Mesothelial cell of epicardium (in vitro differentiated cells): Measurements from ENCODE around the gene GPR4. TPM values are rescaled to one million over a fixed set of nuclear protein-coding genes. Genes with fewer than 3 reads are reported as not detected.
A peak's percentile ranks its signal among the peaks of the same experiment; 100 is the strongest.

Experiments used
- DNase-seq, 2 experiments: peaks; one replicate each; pipeline ENCODE4 v3.0.0; 2021; ENCODE audit warnings: low spot score in 2 of 2; ENCODE audit not compliant: unreplicated experiment in 2 of 2
- H3K27ac Mint-ChIP-seq: 2 replicates; pipeline ENCODE4 v1.8.0; 2021; ENCODE audit warnings: mixed read lengths
- H3K27me3 Mint-ChIP-seq: 2 replicates; pipeline ENCODE4 v1.8.0; 2021; ENCODE audit warnings: low read depth, mixed read lengths
- H3K36me3 Mint-ChIP-seq: 2 replicates; pipeline ENCODE4 v1.8.0; 2021; ENCODE audit warnings: mixed read lengths
- H3K4me1 Mint-ChIP-seq: 2 replicates; pipeline ENCODE4 v1.8.0; 2021; ENCODE audit warnings: mixed read lengths
- H3K4me3 Mint-ChIP-seq: 2 replicates; pipeline ENCODE4 v1.8.0; 2021; ENCODE audit warnings: mild to moderate bottlenecking, moderate library complexity, mixed read lengths
- H3K9me3 Mint-ChIP-seq: 2 replicates; pipeline ENCODE4 v1.8.0; 2021; ENCODE audit warnings: mixed read lengths
- CTCF ChIP-seq: fragments of 200-600 bp; sonication (generic); IDR thresholded peaks from one replicate; pipeline ENCODE4 v1.5.0; 2021; ENCODE audit warnings: antibody characterized with exemption; ENCODE audit not compliant: unreplicated experiment
- microRNA-seq: library from miRNA; unstranded; fragments of <30 nt; microRNA quantifications from one replicate; pipeline ENCODE4 v1.2.0, GENCODE V29; 2021; ENCODE audit warnings: inconsistent platforms, mixed read lengths
- total RNA-seq: library from RNA; stranded (reverse); gene quantifications from 3 replicates; pipeline ENCODE4 v1.2.1, GENCODE V29; 2021

GPR4 gene
- total RNA-seq, 1 donor from 2014 or later: not detected

- no peaks in the 10 kb centered on the region for H3K4me1 Mint-ChIP-seq
- no peak overlapping the region for H3K4me3 Mint-ChIP-seq
- H3K27ac Mint-ChIP-seq: no peak overlapping the region
- H3K36me3 Mint-ChIP-seq: no peaks in the 10 kb centered on the region
- no peak for TF ChIP-seq CTCF
- H3K9me3 Mint-ChIP-seq: no peaks in the 10 kb centered on the region
- DNase-seq: no peak
- H3K27me3 Mint-ChIP-seq: no peaks in the 10 kb centered on the region
Observed at GRCh38 chr19:45542234-45542668, 59.8 kb downstream of the GPR4 start.

Small RNAs within 50 kb of the gene (microRNA-seq; reads per million reads assigned to microRNA genes)
- gene MIR330: 394 reads per million, percentile 72 among the genes with 10 or more reads in this experiment

Other genes starting within 250 kb of the GPR4 start
- 62.7 to 64.4 TPM (median 64.1 TPM) in 3 replicates for gene ERCC2, start 231.6 kb downstream of the GPR4 start, total RNA-seq
- gene PPP1R13L, start 197.1 kb downstream of the GPR4 start, total RNA-seq: 58.0 to 64.0 TPM (median 58.7 TPM) in 3 replicates
- gene POLR1G, start 195.6 kb downstream of the GPR4 start, total RNA-seq: 6.7 to 7.5 TPM (median 6.7 TPM) in 3 replicates
- gene ERCC1, start 178.3 kb downstream of the GPR4 start, total RNA-seq: 92.8 to 100 TPM (median 96.4 TPM) in 3 replicates
- gene FOSB, start 134.2 kb downstream of the GPR4 start, total RNA-seq: 272 to 287 TPM (median 278 TPM) in 3 replicates
- 15.2 to 18.1 TPM (median 16.7 TPM) in 3 replicates for gene RTN2, start 105.2 kb downstream of the GPR4 start, total RNA-seq
- 0.38 to 0.60 TPM (median 0.59 TPM) in 3 replicates for gene PPM1N, start 103.8 kb downstream of the GPR4 start, total RNA-seq
- gene VASP, start 94.7 kb downstream of the GPR4 start, total RNA-seq: 49.3 to 54.8 TPM (median 53.8 TPM) in 3 replicates
- gene OPA3, start 17.4 kb downstream of the GPR4 start, total RNA-seq: 11.6 to 13.3 TPM (median 11.8 TPM) in 3 replicates
- gene EML2, start 37.2 kb upstream of the GPR4 start, total RNA-seq: 33.8 to 36.9 TPM (median 34.2 TPM) in 3 replicates
- gene GIPR, start 66.0 kb upstream of the GPR4 start, total RNA-seq: 3.6 to 5.1 TPM (median 4.1 TPM) in 3 replicates
- 440 to 462 TPM (median 461 TPM) in 3 replicates for gene SNRPD2, start 89.7 kb upstream of the GPR4 start, total RNA-seq
- 8.0 to 10.6 TPM (median 9.1 TPM) in 3 replicates for gene QPCTL, start 90.5 kb upstream of the GPR4 start, total RNA-seq
- 30.6 to 37.3 TPM (median 36.6 TPM) in 3 replicates for gene FBXO46, start 128.7 kb upstream of the GPR4 start, total RNA-seq
- not detected in 3 replicates for gene MEIOSIN, start 131.2 kb upstream of the GPR4 start, total RNA-seq
- gene SIX5, start 167.0 kb upstream of the GPR4 start, total RNA-seq: 44.3 to 50.3 TPM (median 47.3 TPM) in 3 replicates
- 126 to 130 TPM (median 127 TPM) in 3 replicates for gene DMPK, start 180.3 kb upstream of the GPR4 start, total RNA-seq
- 109 to 120 TPM (median 116 TPM) in 3 replicates for gene DMWD, start 190.6 kb upstream of the GPR4 start, total RNA-seq
- gene RSPH6A, start 213.1 kb upstream of the GPR4 start, total RNA-seq: 0.44 to 0.56 TPM (median 0.50 TPM) in 3 replicates